ENCODE measurements around the gene POU2AF3.

POU2AF3 gene

GRCh38 chr11:111353776-111354600 is 55.6 kb downstream of the POU2AF3 start:
- DNase-seq (ENCODE audit: low spot score): no peak

GRCh38 chr11:111354601-111354891 is 56.2 kb downstream of the POU2AF3 start:
- DNase-seq (ENCODE audit: low spot score): no peak

GRCh38 chr11:111355101-111355500 is 56.8 kb downstream of the POU2AF3 start:
- DNase-seq (ENCODE audit: low spot score): no peak

GRCh38 chr11:111355956-111356659 is 57.8 kb downstream of the POU2AF3 start:
- DNase-seq (ENCODE audit: low spot score): no peak

- no peak for DNase-seq (ENCODE audit: low spot score)
Measured at GRCh38 chr11:111356660-111357048, 58.3 kb downstream of the POU2AF3 start.

GRCh38 chr11:111357150-111358037 is 59.0 kb downstream of the POU2AF3 start:
- DNase-seq (ENCODE audit: low spot score): no peak
